Fibroblast of skin of abdomen (primary cell): Measurements from ENCODE around the gene RTN1. TPM values are rescaled to one million over a fixed set of nuclear protein-coding genes. Genes with fewer than 3 reads are reported as not detected.

ENCODE experiments used
- DNase-seq: peaks from one replicate; pipeline ENCODE4 v3.0.0-alpha.2; 2013
- polyA plus RNA-seq, 2 experiments: library from polyadenylated mRNA; unstranded; fragments of 120-200 nt; gene quantifications; one replicate each; pipeline ENCODE4 v1.2.1, GENCODE V29; 2013; ENCODE audit not compliant: insufficient read length in 2 of 2

RTN1 gene, protein sequence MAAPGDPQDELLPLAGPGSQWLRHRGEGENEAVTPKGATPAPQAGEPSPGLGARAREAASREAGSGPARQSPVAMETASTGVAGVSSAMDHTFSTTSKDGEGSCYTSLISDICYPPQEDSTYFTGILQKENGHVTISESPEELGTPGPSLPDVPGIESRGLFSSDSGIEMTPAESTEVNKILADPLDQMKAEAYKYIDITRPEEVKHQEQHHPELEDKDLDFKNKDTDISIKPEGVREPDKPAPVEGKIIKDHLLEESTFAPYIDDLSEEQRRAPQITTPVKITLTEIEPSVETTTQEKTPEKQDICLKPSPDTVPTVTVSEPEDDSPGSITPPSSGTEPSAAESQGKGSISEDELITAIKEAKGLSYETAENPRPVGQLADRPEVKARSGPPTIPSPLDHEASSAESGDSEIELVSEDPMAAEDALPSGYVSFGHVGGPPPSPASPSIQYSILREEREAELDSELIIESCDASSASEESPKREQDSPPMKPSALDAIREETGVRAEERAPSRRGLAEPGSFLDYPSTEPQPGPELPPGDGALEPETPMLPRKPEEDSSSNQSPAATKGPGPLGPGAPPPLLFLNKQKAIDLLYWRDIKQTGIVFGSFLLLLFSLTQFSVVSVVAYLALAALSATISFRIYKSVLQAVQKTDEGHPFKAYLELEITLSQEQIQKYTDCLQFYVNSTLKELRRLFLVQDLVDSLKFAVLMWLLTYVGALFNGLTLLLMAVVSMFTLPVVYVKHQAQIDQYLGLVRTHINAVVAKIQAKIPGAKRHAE
- 0.24 TPM for polyA plus RNA-seq (2013, experiment 1 of 2; ENCODE audit: insufficient read length)
- polyA plus RNA-seq (2013, experiment 2 of 2; ENCODE audit: insufficient read length), result 0.21 TPM

DNA sequence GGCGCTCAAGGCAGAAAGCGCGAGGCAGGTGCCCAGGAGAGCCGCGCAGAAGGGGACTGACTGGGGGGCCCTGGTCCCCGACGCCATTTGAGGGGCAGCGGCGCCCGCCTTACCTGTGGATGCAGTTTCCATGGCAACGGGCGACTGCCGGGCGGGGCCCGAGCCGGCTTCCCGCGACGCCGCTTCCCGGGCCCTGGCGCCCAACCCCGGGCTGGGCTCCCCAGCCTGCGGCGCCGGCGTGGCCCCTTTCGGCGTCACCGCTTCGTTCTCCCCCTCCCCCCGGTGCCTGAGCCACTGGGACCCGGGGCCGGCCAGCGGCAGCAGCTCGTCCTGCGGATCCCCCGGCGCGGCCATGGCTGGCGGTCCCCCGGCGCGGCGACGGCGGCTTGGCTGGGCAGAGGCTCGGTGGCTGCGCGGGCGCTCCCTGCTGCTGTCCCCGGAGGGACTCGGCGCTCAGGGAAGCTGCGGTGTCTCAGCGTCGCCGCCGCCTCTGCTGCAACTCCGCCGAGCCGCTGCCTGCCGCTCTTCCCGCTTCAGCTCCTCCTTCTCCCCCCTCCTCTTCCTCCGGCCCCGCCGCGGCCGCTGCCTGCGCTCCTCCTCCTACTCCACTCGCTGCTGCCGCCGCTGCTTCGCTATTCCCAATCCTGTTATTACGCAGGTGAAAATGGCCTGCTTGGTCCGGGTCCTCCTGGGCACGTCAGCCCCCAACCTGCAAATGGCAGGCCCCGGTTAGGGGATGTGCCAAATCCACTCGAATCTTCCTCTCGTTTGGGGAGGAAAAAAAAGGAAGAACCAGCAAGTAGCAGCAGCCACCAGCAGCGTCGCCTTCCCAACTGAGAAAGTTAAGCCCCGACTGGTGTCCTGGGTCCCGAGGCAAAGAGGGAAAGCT lies at the start of gene RTN1:
RTN1 (minus strand) TSS at position 500 of the 889 bp plus-strand sequence; CDS start at position 354, 146 bp downstream.
- peak; percentile 35 for DNase-seq

DNA sequence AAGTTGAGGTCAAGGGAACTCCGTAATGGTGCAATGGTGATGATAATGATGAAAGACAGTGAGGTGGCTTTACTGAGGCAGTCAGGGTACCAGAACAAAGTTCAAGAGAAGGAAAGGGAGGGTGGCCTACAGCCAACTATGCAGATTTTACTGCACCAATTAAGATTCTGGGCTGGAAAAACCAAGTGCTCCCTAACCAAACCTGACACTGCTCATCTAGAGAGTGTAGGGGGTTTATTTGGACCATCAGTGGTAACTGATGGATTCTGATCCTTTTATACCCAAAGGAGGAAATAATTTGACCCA lies 49.8 kb upstream of the RTN1 start:
- no peak for DNase-seq

DNA sequence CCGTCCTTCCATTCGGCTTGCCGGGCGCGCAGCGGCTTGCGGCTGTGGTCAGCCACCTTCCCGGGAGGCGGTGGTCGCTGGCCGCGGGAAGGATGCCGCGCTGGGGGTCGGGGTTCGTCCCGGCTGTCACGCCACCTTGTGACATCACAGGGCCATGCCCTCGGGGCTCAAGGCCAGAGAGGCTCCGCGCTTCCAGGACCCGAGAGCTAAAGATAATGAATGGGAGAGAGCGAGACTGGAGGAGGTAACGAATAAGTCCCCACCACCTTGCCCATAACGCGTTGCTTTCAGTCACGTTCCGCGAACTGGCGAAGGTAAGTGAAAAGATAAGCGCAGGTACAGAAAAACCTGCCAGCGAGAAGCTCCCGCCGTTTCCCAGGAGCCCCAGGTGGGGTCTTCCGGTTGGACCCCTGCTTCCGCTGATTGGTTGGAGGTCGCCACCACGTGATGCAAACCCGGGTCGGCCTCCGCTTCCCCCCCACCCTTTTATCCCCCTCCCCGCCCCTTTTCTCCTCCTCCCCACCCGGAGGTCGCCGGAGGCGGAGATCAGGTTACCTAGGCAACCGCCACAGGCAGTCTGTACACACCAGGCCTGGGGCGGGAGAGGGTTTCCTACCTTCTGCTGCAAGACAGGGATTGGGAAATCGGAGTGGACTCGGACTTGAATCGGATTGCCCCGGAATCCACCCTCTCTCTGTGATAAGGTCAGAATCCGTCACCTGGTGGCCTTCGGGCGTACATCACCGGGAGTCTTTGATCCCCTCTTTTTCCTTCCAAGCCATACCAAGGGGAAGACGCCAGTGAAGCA lies 49.2 kb upstream of the RTN1 start, which contains the start of gene LRRC9:
LRRC9 (plus strand) TSS at position 575 of the 808 bp plus-strand sequence.
- peak; percentile 3 for DNase-seq

DNA sequence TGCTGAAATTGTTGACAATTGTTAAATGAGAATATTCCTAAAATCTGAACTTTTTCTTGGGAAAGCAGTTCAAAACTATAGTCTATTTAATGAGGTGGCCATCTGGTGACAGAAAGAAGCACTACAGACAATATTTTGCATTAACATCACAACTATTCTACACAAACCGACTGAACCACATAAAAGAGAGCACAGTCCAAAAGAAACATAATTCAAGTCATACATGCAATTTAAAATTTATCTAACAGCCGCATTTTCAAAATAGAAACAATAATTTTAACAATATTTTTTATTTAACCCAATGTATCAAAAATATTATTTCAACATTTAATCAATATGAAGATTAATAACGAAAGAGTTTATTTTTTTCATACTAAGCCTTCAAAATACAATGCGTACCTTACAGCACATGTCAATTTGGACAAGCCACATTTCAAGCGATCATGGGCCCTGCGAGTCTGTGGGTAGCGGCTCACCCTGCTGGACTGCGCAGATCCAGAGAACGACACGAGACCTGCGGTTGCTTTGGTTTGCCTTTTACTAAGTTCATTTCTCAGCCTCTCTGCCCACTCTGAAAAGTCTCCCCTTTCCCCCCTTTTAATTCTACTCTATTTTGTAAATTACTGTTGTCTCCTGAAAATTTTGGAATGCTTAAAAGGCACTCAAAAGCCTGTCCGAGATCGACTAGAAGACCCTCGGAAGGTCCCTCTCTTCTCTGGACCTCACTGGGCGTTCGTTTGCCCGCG lies 48.4 kb upstream of the RTN1 start:
- peak; percentile 32 for DNase-seq

DNA sequence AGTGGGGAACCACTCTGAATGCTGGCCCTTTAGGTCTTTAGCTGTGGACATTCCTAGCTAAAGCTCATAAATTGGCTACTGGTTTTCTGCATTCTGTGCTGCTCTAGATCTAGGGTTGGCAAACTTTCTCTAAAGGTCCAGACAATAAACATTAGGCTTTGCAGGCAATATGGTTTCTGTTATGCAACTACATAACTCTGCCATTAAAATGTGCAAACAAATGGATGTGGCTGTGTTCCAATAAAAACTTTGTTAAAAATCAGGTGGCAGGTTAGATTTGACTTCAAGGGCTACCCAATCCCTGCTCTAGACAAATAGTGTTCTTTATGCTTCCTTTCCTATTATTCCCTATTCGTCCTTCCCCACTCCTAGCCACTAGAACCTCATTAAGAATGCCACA lies 42.6 kb upstream of the RTN1 start:
- no peak for DNase-seq

DNA sequence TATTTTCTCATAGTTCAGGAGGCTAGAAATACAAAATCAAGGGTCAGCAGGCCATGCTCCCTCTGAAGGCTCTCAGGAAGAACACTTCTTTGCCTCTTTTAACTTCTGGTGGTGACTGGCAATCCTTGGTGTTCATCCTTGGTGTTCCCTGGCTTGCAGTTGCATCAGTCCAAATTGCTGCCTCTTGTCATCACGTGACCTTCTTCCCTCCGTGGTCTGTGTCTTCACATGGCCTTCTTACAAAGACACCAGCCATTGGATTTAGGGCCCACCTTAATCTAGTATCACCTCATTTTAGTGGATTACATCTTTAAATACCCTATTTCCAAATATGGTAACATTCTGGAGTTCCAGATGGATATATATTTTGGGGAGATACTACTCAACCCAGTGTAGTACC lies 41.9 kb upstream of the RTN1 start:
- no peak for DNase-seq

DNA sequence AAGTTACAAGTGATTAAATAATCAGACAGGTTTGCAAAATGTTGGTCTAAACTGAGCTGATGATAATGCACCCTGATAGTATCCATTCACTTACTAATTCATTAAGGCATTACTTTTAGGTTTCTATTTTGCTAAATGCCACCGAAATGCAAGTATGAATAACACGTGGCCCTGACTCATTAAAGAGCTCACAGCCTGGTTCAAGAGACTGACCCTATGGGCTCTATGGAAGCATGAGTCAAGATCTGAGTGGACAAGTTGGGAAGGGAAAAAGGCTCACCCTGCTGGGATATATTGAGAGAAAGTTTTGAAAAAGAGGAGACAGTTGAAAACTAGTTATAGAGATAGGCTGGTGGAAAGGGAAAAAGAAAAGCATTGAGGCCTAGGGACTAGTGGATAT lies 34.6 kb upstream of the RTN1 start:
- DNase-seq, result no peak

DNA sequence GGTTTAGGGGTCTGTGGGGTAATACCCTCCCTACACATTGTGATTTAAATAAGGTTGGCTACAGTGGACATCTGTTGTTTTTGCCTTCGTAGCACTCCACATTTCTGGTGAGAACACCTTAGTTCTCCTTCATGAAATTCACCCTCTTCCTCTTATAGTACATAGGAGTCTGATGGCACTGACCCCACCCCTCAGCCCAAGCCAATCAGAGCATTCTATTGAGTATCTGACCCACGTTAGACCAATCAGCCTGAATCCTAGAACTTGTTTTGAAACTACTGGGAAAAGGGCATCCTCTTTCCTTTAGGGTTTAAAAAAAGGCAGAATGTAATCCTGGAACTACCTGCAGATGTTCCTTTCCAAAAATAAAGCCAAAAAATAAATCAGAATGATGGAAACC lies 33.6 kb upstream of the RTN1 start:
- no peak for DNase-seq

DNA sequence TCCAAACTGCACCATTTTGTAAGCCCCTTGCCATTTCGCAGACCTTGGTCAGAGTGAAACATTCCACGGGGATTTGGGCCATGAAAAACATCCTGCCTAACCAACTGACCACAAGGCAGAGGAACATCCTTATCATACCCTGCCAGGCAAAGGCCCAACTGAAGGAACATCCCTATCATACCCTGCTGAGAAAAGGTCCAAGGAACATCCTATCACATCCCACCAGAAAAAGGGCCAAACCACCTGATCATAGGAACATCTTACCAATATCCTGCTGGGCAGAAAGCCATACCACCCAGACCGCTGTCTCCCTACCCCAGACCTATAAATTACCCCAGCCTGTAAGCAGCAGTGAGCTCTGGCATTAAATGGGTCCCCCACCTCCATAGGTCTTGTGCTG lies 30.0 kb upstream of the RTN1 start:
- DNase-seq, result no peak

DNA sequence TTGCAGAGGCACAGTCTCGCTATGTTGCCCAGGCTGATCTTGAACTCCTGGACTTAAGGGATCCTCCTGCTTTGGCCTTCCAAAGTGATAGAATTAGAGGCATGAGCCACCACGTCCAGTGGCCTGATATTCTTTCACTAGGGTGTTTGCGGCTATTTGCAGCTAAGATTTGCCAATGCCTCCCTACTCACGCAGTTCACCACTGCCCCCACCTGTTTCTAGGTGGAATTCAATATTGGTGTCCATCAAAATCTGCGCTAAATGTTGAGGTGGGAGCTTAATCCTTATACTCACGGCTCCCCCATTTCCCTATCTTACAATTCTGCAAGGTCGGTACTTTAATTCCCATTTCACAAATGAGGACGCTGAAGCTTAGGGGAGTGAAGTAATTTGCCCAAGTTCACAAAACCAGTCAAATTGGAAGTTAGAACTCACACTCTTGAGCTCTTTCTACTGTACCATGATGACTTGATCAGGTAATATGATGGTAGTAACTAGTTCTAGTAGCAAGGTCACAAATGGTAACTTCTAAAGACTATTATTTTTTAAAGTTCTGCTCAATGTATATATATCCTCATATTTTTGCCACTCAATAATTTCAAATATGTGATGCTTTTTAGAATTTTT lies 27.3 kb upstream of the RTN1 start:
- no peak for DNase-seq

DNA sequence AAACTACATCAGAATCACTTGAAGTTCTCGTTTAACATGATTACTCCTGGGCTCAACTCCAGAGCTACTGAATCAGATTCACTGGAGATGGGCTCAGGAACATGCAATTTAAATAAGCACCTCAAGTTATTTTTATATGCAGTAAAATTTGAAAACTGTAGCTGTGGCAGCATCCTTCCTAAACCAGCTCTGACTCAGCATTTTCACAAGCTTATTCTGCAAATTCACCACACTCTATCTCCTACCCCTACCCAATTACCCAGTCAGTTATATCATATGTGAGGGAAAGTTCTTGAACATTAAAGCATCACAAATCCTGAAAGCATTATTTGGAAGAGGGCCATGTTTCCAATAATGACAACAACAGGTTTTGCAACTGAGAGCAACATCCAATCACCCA lies 25.1 kb upstream of the RTN1 start:
- no peak for DNase-seq

DNA sequence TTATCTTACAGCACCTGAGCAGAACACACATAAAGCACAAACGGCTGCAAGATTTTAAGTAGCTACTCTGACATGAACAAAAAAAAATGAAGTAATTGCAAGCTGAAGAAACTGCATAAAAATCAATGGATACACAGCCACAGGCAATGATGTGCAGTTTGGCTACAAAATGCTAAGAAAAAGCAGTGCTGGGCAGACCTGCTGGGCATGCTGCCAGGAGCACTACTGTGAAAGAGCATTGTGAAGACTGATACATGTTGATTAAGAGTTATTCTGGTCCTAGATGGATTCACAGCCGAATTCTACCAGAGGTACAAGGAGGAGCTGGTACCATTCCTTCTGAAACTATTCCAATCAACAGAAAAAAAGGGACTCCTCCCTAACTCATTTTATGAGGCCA lies 20.1 kb upstream of the RTN1 start:
- no peak for DNase-seq

DNA sequence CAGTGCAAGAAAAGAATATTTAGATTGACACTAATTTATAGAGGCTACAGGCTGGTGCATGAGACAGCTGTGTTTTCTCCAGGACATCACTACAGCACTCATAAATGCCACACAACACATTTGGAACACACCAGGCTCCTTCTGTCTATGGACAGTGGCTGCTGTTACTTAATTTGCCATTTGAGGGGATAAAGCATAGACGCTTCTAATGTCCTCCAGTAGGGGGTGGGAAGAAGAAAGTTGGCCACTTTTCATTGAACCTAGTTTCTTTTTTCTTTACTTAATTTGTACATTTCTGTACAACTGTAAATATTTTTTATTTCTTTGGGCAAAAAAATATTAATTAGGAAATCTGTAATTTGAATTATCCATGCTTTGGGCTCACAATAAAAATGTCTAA lies 12.4 kb upstream of the RTN1 start:
- no peak for DNase-seq

DNA sequence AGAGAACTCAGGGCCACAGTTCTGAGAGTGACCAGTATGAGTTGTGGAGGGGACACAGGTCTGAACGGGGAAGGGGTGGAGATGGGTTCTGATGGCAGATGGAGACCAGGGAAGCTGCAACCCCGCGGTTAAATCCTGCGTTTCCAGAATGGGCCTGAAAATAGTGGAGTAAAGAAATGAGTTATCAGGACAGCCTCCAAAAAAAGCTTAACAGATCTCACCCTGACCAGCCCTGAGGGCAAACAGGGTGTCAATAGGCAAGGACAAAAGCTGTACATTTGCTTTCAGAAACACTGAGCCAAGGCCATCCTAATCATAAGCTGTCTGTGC lies 555 bp upstream of the RTN1 start:
- DNase-seq, result no peak

DNA sequence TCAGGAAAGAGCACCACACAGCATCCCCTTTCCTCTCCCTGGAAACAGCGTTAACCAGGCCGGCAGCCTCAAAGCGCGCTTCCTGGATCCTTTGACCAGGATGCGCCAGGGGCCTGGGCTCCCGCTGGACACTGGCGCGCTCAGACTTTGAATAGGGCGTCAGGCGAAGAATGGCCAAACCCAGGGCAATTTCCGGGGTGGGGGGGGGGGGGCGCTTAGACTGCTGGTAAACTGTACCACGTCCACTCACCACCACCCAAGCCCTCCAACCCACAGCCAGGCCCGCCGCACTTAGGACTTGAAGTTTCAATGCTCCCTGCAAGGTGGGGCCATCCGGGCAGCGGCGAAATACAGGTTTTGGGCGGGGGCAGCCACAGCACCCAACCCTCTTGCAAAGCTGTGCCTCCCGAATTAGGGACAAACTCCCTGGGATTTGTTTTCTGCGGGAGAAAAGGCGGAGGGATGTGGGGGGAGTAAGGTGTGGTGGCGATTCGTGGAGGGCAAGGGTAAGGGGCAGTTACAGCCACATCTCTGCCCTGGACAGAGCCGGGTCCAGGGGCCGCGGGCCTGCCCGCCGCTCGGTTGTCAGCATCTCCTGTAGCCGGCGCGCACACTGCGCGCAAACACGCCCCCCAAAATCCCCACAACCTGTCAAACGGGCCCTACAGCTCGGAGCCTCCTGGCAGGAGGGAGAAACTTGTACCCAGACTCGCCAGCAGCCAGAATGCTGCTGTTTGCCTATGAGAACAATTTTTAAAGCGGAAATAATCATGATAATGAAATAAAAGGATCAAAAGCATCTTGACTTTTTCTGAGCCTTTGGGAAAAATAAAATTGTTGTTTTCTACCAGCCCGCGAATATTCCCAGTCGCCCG lies 958 bp downstream of the RTN1 start:
- no peak for DNase-seq

DNA sequence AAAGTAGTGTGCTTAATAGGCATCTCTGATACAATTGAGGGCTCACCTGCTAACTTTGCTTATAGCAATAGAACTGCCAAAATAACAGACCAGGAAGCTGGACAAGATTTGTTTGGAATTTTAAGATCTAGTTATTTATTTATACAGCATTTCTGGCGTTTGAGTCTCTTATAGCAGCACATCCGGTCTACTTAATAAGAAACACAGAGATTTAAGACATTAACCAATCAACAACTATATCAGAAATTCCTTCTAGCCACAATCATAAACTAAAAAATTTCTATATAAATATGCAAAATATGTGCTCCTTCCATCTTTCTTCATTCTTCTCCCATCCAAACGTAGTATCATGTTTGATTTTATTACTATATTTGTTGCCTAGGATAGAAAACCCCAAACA lies 2.6 kb downstream of the RTN1 start:
- no peak for DNase-seq

DNA sequence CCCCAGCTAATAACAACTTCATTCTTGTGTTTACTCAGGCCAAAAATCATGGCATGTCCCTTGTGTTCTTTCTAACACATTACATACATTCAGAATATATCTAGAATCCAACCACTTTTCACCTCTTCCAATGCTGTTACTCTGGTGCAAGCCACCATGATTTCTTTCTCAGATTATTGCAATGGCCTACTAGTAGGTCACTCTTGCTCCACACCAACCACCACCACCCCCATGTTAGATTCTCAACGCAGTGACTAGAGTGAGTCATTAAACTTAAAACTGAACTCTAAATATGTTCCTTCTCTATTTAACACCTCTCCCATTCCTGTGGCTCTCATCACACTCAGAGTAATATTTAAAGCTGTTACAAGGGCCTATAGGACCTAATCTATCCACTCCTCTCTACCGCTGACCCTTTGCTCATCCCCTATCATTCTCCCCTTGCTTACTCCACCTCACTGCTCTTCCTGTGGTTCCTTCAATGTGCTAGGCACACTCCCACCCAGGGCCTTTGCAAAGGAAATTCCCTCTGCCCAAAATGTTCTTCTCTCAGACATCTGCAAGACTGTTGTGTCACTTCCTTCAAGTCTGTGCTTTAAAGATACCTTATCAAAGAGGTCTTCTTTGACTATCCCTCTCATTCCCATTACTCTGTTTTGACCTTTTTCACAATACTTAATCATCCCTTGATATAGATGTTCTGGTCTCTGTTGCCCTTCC lies 6.6 kb downstream of the RTN1 start:
- no peak for DNase-seq

DNA sequence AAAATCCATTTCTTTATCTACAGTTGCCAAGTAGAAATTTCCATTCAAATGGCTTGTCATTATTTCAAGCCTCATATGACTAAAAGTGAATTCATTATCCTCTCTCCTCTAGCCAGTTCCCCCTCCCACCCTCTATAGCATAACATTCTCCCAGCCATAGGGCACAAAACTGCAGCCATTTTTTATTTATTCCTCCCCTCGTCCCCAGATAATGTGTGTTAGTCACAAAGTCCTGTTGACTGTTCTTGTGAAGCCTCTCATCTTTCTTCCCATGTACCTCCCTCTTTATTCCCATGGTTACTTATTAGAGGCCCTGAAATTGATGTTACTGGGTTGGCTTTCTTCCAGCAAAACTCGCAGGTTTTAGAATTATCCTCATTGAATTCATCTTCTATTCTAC lies 13.2 kb downstream of the RTN1 start:
- DNase-seq, result no peak

DNA sequence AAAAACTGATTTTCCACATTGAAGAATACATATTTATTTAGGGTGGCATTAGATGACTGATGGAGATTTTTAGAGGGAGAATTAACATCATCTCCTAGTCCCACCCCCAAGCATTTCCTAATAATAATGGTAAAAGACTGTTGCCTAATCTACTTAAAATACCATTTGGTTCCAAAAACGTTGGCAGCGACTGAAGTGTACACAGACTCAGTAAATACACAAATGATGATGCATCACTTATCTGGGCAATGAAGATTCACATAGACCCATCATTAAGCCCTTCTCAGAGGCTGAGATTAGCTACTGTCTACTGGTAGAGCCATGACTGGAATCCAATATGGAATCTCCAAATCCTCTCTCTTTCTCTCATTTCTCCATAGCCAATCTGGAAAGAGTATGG lies 18.2 kb downstream of the RTN1 start:
- no peak for DNase-seq
